HG03558 (cell line): ENCODE measurements around the gene DNM1L.
A peak's percentile ranks its signal among the peaks of the same experiment; 100 is the strongest.

Experiments used
- ATAC-seq: cut with Tn5 transposase; IDR thresholded peaks from one replicate; pipeline ENCODE4 v1.9.1; 2021; ENCODE audit warnings: moderate number of reproducible peaks; ENCODE audit not compliant: unreplicated experiment; ENCODE audit errors: extremely low read depth

Gene DNM1L

DNA sequence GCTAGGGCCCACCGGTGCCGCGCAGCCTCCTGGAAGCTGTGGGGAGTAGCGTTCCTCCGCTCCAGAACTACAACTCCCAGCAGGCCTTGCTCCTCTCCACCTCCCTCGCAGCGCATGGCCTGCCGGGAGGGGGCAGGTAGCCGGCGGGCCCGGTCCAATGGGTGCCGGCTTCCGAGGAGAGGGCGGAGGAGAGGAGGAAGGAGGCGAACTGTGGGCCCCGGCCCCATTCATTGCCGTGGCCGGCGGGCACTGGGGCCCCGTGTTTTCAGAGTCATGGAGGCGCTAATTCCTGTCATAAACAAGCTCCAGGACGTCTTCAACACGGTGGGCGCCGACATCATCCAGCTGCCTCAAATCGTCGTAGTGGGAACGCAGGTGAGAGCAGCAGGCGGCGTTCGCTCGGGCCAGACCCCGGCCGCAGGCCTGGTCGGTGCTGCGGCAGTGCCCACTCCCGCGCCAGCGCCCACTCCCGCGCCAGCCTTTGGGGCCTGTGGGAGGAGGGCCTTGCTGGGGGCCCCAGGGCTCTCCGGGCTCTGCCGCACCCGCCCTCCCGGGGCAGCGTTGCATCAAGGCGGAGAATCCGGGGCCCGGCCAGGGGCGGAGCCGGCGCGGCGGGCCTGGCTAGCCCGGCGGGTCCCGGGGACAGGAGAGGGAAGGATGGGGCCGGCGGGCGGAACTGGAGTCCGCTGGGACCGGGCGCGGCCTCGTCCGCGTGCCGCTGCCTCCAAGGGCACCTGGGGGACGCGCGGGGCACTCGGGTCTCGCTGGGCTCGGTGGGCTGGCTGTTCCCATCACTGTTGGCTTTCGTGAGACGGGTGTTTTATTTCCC lies at the start of gene DNM1L:
Gene DNM1L, plus strand, starts transcription at position 211 of the 829 bp plus-strand sequence. Its CDS starts 63 bp downstream, at position 274.
- peak; percentile 94 for ATAC-seq

DNA sequence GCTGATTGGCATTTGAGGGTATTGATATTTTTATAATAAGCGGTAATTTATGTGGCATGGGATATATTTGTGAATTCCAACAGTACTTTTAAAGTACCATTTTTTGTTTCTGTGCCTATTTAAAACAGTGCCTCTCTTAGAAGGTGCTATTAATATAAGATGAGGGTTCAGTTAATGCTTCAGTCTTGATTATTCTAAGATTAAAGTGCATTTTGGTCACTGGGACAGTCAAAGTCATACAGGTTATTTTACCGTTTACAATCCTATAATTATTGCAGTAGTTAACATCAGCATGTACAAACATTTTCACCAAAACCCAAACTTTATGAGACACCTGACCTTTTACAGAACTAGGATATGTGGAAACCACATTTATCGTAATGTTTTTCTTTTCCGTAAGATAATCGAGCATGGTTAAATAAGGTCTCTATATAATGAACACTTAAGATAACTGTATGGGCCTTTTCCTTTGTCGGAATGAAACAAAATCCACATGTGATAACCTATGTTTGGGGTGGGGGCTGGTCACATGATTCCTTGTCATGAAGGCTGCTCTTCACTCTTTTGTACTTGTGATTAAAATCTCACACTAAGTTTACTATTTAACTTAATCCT lies 37.7 kb upstream of the DNM1L start:
- no peak for ATAC-seq

DNA sequence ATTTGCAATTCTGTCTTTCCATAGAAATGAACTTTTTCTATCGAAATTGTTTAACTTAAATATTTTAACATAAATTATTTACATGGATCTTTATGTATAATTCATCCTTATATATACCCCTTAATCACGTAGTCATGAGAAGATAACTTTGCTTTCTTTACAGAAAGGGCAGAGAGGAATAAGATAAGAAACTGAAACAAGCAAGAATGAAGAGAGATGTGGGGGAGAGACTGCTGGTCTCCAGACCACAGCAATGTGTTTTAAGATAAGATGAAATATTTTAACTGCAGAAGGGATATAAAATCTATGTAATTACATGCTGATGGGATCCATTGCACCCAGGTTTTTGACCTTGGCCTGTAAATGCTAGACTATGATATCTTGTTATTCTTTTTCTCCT lies 34.7 kb upstream of the DNM1L start:
- ATAC-seq = no peak

DNA sequence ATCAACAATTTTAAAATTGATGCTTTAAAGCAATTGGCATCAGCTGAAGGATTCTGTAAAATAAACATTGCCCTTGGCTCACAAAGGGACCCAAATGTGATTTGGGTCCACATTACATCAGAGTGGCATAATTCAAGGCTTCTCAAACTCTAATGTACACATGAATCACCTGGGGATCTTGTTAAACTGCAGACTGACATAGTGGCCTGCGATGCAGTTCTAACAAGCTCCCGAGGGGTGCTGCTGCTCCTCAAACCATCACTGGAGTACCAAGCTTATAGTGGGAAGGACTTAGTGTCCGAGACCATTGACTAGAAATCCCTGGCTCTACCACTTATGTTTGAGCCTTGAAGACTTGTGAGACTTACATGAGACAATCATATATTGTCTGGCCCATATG lies 31.8 kb upstream of the DNM1L start:
- ATAC-seq = no peak

DNA sequence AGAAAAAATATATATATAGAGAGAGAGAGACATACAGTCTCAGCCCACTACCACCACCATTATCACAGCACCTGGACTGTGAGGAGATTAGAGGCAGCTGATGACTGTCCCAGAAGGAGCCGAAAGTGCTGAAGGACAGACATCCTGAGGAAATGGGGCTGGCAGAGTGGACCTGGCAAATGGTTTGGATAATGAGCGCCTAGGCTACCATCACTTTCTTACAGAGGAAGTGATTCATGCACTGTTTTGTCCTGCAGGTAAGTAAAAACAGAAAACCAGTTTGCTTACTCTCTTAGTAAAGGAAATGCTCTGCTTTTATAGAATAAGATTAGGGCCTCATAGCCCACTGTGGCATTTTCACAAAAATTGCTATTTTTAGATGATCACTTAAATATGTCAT lies 28.6 kb upstream of the DNM1L start:
- ATAC-seq = no peak

DNA sequence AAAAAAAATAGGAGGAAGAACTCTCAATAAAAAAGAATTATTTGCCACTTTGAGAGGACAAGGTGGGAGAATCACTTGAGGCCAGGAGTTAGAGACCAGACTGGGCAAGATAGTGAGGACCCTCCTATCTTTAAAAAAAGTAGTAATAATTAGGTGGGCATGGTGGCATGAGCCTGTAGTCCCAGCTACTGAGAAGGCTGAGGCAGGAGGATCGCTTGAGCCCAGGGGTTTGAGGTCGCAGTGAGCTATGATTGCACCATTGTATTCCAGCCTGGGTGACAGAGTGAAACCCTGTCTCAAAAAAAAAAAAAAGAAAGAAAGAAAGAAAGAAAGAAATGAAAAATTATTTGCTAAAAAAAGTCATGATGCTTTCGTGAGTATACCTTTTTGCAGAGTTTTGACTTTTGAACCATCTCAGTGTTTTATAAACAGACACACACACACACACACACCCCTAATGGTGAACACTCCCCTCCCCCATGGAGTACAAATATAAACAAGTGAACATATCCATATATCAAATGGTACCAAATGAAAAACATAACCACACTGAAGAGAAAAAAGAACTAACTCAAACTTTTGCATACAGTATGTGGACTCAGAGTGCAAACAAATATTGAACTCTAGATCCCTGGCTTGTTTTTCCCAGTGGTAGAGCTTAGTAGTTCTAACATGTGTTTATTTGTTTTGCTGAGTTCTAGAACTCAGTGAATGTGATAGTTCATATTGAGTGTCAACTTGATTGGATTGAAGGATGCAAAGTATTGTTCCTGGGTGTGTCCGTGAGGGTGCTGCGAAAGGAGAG lies 27.7 kb upstream of the DNM1L start:
- no peak for ATAC-seq

DNA sequence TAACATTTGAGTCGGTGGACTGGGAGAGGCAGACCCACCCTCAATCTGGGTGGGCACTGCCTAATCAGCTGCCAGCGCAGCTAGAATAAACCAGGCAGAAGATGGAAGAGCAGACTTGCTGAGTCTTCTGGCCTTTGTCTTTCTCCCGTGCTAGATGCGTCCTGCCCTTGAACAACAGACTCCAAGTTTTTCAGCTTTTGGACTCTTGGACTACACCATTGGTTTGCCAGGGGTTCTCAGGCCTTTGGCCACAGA lies 27.2 kb upstream of the DNM1L start:
- ATAC-seq = no peak

DNA sequence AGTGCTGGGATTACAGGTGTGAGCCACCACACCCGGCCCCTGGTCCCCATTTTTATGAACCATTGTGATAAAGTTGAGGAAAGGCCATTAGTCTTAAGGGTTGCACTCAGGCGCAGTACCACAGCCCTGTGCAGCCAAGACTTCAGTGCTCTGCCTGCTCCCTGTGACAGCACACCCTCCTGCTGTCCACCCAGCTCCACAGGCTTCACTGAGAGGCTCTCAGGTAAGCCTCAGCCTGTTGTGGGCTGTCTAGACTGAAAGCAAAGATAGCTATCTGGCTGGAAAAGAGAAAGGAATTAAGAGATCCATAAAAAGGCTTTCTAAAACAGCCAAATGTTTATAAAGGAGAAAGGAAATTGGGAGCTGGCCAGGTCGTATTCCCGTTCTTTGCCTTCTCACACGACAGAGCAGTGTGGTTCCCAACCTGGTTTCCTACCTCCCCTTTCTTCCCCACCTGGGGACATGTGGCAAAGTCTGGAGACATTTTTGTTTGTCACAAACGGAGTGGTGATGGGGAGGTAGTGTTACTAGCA lies 19.1 kb upstream of the DNM1L start:
- ATAC-seq = no peak

DNA sequence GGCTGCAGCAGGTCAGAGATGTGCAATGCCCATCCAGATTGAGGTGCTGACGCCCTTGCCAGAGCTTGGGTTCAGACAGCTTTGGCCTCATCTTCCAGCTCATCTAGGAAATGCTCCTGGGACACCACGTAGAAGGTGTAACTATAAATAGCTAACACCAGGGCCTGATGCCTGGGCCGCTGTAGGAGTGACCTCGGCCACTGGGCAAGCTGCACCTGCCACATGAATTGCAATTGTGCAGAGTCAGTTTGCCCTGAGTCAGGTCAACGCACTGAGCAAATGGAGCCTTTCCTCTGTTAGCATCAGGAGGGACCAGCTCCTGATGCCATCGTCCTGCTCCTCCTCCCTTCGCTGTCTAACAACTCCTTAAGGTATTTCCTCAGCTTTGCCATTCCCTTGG lies 17.4 kb upstream of the DNM1L start:
- no peak for ATAC-seq

DNA sequence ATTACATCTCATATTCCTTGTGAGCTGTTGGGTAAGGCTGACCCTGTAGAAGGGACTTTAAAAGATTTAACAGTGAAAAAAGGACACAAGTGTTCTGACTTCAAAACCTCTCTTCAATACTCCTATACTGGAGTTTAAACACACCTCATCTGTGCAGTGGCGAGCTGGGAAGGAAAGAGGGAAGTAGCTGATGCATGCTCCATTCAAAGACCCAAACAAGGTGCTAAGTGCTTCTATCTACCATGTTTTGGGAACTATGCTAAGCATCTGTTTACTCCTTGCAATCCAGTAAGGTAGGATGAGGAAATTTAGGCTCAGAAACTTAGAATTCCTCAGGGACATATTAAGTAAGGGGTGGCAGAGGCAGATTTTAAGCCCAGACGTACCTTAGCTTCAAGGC lies 16.4 kb upstream of the DNM1L start:
- no peak for ATAC-seq

DNA sequence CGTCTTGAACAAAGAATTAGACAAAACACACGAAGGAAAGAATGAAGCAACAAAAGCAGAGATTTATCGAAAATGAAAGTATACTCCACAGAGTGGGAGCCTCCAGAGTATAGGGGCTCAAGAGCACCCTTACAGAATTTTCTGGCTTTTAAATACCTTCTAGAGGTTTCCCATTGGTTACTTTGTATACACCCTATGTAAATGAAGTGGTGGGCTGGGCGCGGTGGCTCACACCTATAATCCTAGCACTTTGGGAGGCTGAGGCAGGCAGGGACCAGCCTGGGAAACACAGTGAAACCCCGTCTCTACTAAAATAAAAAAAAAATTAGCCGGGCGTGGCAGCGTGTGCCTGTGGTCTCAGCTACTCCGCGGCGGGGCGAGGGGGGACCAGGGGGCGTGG lies 13.1 kb upstream of the DNM1L start:
- ATAC-seq = no peak

DNA sequence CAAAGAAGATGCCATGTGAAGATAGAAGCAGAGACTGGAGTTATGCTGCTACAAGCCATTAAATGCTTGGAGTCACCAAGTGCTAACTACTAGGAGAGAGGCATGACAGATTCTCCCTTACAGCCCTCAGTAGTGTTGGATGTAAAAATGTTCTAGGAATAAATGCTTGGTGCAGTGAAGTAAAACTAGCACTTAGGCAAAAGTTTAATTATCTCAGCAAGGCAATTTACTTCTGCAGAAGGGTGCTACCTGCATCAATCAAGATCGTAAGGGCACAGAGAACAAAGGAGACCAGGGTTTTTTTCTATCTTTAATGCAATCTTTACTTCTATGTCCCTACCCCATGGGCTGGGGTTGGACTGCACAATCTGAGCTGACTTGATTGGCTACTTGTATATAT lies 9.5 kb upstream of the DNM1L start:
- ATAC-seq = no peak

DNA sequence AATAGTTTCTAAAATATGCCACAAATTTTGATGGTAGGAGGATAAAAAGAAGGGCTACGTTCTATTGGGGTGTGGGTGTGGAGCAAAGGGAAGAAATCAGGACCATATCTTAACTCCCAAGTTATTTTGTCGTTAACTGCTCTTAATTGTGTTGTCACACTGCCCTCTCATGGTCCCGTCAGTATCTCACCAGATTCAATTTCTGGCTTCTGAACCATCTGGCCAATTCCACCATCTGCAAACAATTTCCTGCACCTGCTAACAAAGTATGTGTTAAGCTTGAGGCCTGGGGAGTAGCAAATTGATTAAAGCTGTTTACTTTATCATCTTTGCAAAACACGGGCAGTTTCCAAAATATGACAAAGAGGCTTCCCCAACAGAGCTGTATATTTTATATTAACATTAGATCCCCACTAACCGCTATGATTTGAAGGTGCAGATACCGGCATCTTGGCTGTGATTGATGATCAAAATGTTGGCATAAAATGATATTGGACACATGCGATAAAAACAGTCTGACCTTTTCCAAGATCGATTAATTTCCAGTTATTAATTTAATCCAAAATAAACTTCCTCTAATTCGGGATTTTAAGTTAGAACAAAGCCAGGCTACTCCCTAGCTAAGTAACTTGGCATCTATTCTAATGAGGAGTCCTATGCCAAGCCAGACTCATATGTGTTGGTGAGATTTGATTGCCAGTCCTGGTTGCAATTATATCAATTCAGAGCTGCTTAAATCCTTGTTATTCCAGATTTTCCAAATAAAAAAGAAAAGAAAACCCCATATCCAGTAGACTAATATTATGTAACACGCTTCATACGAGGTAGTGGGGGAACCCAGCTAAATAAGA lies 6.9 kb upstream of the DNM1L start:
- no peak for ATAC-seq

DNA sequence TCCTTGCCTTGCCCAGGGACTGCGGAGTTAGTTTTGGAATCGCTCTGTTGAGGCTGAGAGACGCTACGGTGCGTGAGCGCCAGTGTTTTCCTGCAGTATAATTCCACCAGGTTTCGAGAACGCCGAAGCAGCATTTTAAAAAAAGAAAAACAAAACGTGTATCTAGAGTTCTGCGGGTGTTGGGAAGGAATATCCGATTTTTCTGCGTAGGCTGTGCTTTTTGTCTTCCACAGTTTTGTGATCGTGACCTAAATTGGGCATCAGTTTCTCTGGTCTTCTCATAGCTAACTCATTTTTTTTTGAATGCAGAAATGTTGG lies 778 bp downstream of the DNM1L start:
- no peak for ATAC-seq

DNA sequence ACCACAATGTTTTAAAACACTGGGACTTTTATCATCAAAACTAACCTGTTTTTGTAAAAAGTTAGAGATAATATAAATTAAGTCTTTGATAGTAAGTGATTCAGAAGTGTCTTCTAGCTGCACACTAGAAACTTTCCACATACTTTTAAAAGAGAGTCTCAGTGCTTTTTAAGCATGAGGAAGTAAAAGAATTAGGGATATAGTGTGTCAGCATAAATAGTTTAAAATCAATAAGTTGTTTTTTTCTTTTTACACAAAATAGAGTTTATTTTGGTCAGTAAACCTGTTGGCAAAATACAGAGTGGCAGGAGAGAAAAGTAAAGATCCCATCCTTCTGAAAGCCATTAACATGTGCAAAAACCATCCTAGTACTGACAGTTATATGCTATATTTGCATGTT lies 1.7 kb downstream of the DNM1L start:
- no peak for ATAC-seq

DNA sequence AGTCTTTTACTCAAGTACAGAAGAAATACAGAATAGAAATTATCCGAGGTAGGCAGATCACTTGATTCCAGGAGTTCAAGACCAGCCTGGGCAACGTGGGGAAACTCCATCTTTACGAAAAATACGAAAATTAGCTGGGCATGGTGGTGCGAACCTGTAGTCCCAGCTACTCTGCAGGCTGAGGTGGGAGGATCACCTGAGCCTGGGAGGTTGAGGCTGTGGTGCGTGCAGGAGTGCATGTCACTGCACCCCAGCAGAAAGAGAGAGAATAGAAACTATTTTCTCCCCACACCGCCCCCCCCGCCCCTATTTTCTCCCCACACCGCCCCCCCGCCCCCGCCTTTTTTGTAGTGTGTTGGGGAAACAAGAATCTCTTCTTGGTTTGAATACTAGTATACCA lies 2.2 kb downstream of the DNM1L start:
- ATAC-seq = no peak

DNA sequence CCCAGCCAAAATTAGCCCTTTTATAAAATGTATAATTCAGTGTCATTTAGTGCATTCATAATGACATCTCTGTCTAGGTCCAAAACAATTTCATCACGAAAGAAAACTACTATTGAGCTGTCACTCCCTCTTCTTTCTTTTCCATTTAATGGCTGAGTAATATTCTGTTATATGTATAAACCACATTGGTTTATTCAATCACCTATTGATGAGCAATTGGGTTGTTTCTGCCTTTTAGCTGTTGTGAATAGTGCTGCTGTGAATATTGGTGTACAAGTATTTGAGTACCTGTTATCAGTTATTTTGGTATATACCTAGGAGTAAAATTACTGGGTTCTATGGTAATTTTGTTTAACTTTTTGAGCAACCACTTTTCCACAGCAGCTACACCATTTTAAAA lies 7.2 kb downstream of the DNM1L start:
- ATAC-seq = no peak

DNA sequence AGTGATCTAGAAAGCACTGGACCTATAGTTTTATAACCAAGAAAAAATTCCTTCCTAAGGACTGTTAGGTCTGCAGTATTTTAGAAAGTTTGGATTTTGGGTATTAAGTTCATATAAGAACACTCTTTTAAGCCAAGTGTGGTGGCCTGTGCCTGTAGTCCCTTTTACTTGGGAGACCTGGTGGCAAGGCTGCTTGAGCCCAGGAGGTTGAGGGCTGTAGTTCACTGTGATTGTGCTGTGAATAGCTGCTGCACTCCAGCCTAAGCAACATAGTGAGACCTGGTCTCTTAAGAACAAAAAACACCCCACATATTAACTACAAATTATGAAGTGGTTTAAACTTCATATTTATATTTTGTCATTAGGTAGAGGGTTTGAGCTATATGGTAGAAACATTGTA lies 9.7 kb downstream of the DNM1L start:
- ATAC-seq = no peak

DNA sequence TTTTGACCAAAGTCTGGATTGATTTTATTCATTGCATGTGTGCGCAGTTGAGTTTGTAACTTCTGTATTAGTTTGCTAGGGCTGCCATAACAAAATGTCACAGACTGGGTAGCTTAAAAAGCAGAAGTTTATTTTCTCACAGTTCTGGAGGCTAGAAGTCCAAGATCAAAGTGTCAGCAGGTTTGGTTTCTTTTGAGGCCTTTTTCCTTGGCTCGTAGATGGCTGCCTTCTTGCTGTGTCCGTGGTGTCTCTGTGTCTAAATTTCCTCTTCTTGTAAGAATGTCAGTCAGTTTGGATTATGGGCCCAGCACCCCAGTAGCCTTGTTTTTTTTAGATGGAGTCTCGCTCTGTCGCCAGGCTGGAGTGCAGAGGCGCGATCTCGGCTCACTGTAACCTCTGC lies 11.8 kb downstream of the DNM1L start:
- ATAC-seq = no peak

DNA sequence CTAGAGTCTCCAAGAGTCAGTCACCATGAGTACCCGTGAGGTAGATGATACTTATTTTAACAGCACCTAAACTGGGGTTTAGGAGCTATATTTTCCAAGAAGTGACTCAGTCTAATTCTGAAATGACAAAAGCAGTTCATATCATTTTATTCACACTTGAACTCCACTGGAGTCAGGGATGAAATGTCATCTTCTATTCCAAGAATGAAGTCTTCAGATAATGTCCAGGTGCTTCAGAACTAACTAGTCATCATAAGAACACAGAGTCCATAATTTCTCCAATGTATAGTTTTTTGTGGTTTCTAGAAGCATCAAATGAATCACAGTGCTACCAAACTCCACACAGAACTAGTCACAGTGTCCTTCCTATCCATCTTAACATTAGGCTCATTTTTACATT lies 13.3 kb downstream of the DNM1L start:
- no peak for ATAC-seq

DNA sequence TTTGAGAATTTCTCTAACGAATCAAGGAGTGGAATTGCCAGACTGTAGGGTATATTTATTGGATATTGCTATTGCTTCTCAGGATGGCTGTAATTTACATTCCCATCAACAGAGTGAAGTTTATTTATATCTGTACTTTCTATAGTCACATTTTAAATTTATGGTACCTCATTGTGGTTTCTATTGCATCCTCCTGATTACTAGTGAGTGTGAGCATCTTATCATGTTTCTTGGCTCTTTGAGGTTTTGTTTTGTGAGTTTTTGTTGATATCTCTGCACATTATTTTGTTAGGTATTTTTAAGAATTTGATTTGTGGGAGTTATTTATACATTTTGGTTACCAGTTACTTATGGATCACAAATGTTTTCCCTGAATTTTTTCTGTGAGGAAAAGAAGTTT lies 13.9 kb downstream of the DNM1L start:
- ATAC-seq = no peak
